Activated CD4-positive, alpha-beta T cell treated with anti-CD3 and anti-CD28 coated beads, Interleukin-2, amount 50 U/mL, for 16 hours (primary cell): ENCODE data around the gene TRPV6.
A peak's percentile ranks its signal among the peaks of the same experiment; 100 is the strongest.

ENCODE experiments used
- DNase-seq: peaks from one replicate; pipeline ENCODE4 v3.0.0-alpha.2; 2020

TRPV6 gene

DNA sequence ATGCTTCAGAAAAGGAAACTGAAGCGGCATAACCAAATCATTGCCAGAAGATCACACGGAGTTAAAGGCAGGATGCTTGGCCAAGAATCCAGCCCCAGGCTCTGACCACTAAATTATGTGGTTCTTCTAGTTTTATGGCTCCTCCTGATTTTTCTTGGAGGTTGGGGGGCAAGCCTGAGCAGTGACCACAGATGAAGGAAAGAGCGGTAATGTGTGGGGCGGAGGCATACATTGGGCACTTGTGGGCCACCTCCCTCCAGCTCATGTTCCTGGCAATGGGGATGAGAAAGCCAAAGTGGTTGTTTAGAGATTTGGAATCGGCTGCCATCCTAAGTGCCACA lies 3.2 kb downstream of the TRPV6 start:
- no peak for DNase-seq

DNA sequence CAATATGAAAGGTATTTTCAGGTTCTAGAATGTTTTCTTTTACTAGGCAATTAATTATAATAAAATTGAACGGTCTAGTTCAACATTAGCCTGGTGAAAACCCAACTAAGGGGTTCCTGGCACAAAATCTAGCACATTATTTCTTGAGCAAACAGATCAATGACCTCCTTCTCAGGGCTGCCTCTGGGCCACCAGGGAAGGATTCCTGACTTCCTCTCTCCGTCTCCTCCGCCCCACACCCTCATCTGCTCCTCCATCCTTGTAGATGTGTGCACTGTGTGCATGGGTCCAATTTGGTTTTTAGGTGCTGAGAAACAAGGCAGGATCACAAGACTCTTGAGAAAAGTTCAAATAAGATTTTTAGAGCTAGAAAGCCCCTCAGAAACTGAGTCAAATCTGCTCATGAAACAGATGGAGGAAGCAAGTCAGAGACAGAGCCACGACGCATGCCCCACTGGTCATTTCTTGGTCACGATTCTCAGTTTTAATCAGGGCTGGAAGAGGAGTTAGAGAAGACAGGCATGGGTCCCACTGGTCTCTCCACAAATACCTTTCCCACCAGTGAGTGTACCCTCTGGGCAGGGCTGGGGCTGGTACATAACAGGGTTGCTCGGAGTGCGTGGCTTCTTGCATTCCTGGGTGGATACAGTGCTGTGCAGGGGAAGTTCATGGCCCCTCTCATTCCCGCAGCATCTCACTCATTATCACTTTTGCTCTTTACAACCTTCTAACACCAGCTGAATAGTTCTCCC lies 3.8 kb downstream of the TRPV6 start:
- DNase-seq: no peak

DNA sequence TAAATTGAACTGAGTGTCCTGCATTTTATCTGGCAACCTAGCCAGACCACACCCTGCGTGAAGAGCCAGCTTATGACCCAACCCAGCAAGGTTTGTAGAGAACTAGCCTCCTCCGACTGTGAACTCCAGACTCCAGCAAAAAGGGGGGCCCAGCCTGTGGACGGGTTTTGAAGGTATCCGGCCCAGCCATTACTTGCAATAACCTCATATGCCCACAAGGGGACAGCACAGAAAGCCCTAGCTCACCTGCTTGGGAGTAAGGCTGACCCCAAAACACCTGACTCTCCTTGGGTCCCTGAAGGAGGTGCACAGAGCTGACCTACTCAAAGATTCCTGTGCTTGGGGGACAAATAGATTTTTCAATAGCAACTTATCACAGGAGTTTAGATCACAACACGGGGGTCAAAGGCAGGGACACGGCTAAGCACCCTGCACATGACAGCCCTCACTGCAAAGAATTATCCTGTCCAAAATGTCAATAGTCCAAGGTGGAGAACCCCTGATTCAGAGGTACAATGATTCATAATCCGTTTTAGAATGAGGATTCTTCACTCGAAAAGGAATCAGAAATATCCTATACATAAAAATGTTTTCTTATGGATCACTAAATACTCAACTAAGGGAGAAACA lies 4.6 kb downstream of the TRPV6 start:
- peak; percentile 48 for DNase-seq

DNA sequence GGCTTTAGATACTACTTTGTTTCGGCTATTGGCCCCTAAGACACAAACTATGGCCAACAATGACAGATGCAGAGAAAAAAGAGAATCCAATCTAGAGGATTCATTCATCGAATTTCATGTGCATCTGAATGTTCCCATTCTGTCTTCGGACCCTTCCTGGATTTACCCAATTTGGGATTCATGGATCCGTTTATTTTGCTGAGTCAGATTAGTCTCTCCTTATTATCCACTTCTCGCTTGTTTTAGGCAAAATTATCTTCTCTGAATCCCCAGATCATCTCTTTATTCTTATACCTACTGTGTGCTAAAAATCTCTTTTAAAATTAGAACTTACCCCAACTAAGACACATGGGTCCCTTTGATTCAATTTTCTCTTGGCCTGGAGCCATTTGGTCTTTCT lies 6.5 kb downstream of the TRPV6 start:
- DNase-seq: no peak

DNA sequence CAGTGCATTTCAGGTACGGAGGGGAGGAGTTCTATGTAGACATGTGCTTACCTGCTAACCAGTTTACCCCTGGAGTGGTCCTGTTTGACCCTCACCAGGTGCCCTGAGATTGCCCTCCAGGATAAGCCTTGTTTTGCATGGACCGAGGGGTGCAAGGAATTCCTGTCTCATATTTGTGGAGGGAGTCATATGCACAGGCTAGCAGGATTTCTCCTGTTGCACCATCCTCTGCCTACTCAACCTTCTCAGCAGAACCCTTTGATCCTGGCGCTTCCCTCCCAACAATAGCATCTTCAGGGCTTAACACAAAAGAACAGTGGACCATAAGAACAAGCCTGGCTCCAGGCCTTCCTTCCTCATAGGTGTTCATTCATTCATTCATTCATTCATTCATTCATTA lies 7.2 kb downstream of the TRPV6 start:
- DNase-seq: no peak

DNA sequence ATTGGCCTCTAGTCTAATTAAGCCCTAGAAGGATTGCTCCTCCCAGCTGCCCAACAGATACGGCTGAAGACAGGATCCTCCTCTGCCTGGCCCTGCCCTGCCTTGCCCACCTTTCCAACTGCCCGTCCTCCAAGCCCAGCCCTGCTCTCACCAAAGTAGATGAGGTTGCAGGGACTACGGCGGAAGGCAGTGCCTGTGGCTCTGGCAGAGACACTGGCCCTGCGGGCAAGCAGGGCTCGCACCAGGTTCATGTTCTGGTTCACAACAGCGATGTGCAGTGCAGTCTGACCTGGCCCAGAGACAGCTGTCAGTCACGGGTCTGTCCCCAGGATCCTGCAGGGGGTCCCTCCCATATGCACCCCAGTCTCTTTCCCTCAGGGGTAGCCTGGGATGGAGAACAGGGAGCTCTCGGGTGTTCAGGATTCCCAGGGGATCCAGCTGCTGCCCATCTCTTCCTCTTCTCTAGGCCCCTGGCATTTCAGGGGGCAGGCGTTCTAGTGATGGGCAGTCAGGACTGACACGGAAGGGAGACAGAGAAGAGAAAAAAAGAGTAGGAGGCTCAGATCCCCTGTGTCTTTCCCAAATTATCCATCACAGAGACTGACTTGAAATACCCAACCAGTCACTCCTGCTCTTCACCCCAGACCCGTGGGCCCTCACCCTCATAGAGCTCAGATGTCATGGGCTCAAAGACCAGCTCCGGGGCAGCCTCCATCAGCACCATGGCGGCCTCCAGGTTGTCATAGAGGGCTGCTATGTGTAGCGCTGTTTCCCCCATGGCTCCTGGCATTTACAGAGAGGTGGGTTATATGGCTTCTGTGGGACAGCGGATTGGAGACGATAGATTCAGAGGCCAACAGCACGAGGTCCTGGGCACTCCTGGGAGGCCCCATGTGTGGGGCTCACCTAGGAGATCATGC lies 8.3 kb downstream of the TRPV6 start:
- DNase-seq: no peak

DNA sequence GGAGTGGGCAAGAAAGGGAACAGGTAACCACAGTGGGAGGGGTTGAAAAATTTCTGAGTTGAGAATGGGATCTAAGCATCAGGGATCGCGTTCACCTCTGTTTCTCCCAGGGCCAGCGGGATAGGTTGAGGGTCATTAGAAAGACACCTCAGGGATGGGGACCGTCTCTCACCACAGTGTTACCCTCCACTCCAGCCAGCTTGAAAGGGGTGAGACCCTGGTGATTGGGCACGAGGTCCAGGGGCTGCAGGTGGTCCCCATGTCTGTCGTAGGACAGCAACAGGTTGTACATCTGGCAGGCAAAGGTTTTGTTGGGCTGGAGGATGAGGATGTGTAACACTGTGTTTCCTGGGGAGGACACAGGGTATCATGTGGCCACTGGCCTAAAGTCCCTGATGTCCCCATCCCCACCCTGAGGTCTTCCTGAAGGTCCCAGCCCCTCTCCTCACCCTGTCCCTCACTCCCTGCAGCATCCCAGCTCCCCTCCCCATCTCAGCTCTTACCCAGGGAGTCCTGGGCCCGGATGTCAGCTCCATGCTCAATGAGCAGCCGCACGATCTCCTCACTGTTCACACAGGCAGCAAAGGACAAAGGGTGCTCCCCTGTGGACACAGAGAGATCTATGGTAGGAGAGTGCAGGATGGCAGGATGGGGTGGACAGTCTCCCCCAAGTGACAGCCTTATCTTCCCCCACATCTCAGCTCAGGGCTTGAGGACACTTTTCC lies 9.1 kb downstream of the TRPV6 start:
- no peak for DNase-seq

DNA sequence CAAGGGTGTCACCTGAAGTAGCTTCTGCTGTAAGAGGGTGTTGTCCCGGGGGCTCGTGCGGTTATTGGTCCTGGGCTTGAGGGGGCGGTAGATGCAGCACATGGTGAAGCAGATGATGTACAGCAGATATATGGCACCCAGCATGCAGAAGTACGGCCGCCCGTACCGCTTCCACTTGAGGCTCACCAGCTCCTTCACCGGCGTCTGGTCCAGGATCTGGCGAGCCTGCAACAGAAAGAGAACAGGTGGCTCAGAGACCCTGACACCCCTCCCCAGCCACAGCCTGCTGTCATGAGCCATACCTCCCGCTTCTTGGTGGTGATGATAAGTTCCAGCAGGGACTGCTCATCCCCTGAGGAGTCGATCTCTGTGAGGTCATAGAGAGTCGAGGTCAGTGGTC lies 10.1 kb downstream of the TRPV6 start:
- no peak for DNase-seq

DNA sequence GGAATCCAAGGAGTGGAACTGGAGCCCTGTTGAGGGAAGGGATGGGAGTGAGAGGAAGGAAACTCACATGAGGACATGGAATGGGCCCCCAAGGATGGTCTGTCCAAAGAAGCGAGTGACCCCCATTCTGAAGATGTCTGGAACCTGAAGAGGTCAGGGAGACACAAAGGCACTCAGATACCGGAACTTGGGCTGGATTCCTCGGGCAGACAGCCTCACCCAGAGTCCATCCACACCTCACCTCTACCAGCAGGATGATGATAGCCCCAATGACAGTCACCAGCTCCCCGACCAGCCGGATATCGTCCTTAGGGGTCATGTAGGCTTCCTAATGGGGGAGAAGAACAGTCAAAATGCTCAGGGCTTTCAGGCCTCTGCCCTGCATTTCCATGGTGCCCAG lies 10.7 kb downstream of the TRPV6 start:
- no peak for DNase-seq

DNA sequence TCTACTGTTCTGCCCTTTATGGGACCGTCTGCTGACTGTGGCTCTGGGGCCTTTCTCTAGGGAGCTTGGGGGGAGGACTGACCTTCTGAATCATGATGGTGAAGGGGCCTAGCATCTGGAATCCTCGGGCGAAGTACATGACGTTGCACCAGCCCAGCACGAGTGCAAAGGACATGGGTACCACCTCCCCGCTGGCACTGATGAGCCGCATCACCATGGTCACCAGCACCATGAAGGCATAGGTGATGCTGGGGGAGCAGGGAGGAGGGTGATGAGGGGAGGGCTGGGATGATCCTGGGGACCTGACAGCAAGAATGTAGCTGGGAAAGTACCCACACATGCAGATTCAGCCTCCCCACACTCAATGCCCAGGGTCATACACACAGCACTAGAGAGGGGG lies 11.1 kb downstream of the TRPV6 start:
- no peak for DNase-seq

DNA sequence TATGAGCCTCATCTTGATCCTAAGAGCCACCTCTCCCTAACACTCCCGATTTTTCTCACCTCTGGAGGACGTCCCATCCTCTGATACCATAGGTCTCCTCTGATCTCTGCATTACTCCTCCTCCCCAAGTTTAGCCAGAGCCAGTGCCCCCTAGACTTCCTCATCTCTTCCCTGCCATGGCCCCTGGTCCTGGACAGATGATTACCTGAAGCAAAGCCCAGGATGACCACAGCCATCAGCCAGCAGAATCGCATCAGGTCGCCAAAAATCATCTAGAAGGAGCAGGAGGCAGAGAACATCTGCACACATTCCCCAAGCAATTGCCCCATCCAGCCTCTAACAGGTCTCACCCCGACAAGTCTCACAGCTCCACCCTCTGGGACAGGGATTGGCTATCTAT lies 11.7 kb downstream of the TRPV6 start:
- DNase-seq: no peak

DNA sequence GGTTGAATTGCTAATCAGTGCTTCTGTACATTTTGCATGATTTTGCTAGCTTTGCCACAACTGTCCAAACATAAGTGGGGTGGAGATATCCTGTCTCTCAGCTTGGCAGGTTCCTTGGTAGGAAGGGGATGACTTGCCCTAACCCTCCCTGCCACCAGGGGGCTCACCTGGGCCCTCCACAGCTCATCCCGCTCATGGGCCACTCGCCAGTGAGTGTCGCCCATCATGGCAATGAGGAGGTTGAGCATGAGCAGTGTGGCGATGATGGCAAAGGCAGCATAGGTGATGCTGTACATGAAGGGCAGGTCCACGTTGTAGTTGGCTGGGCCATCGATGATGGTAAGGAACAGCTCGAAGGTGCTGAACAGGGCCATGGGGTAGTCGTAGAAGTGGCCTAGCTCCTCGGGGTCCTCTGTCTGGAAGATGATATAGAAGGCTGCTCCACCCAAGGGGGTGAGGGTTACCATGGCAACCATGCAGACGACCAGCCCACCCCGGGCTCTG lies 12.2 kb downstream of the TRPV6 start:
- peak; percentile 44 for DNase-seq

DNA sequence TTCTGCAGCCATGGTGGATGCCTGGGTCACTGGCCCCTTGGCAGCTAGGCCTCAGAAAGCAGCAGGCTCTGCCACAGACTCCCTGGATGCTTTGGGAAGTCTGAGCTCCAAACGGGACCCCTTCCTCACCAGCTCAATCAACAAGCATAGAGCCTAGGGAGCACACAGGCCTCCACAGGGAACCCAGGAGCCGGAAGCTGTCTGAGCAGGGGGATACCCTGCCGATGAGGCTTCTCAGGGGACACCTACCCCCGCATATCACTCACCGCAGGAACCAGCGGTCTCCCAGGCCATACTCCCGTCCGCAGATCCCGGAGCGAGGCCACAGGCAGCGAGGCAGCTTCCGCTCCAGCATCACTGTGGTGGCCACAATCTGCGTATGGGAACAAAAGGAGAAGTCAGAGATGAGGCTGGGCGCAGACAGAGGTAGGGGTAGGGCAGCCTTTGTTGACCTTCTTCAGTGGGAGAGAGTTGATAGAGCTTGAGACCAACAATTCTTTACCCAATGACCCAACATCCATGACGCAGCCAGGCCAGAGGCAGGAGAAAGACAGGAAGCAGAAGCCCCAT lies 13.4 kb downstream of the TRPV6 start:
- DNase-seq: no peak

DNA sequence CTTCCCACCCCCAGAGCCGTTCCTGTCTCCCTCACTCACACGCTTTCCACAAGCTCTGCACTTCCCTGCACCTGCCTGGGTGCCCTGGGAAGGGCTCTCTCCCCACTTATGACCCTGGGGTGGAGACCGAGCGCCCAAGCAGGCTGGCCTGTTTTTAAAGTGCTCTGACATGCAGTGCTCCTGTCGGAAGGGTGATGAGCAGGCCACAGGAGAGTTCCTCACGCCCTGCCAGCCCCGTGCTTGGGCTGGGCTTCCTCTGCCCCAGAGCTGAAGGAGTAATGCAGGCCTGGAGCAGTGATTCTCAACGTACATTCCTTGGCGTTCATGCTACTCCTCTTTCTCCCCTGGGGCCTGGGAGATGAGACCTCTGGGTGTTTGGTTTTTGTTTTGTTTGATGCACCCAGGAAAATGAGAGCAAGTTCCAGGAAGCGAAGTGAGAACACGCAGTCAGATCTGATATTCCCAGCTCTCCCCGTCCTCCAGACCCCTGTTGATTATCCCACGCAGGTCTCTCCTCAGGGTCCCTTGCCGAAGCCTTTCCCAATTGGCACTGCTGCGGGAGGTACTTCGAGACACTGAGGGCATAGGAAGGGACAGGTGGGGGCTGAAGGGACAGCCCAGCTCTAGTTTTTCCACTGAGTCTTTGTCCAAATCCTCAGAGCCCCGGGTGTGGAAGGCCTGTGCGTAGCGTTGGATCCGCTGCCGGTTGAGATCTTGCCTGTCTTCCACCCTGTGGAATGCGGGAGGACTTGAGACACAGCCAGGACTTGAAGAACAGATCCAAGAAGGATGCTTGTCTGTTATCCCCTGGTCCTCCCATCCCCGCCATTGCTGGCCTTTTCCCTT lies 14.1 kb downstream of the TRPV6 start:
- no peak for DNase-seq

DNA sequence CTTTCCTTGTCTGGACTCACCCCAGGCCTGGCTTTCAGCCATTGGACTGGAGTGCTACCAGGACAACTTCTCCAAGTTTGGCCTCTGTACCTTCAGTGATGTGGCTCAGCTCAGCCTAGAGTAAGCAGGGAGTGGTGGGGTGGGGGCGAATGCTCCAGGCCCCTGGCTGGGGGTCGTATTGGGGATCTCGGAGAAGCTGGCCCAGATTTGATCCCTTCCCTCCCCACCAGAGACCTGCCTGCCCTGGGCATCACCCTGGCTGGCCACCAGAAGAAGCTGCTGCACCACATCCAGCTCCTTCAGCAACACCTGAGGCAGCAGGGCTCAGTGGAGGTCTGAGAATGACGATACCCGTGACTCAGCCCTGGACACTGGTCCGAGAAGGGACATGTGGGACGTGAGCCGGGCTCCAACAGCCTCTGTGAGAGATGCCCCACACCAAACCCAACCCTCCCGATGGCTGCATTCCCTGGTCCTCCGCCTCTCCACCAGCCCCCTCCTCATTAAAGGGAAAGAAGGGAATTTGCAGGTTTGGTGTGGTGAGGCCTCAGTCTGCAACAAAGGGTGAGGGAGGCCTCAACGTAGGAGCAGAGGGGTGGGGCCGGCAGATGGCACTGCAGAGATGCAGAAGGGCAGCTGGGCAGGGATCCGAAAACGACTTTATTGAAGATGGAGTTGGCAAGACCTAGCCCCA lies 14.8 kb downstream of the TRPV6 start:
- no peak for DNase-seq

DNA sequence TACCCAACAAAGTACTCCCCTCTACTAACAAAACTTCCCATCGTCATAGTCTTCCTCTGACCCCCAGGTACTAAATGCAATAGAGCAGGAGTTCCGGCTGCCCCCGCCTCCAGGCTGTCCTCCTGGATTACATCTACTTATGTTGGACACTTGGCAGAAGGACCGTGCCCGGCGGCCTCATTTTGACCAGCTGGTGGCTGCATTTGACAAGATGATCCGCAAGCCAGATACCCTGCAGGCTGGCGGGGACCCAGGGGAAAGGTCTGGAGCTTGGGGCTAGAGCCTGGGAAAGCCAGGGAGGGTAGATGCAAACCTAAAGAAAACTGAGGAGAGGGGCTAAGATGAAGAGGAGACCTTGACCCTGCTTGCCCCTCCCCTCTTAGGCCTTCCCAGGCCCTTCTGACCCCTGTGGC lies 15.4 kb downstream of the TRPV6 start:
- no peak for DNase-seq

DNA sequence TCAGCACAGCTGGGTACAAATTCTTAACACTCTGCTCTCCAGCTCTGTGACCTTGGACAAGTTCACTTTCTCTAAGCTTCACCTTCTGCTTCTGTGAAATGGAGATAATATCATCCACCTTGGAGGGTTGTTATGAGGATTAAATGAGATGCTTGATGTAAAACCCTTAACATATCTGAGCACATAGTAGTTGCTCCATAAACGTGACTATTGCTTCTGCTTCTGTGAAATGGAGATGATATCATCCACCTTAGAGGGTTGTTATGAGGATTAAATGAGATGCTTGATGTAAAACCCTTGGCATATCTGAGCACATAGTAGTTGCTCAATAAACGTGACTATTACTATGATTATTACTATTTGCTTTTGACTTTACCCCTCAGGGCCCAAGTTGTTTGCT lies 16.1 kb downstream of the TRPV6 start:
- DNase-seq: no peak

DNA sequence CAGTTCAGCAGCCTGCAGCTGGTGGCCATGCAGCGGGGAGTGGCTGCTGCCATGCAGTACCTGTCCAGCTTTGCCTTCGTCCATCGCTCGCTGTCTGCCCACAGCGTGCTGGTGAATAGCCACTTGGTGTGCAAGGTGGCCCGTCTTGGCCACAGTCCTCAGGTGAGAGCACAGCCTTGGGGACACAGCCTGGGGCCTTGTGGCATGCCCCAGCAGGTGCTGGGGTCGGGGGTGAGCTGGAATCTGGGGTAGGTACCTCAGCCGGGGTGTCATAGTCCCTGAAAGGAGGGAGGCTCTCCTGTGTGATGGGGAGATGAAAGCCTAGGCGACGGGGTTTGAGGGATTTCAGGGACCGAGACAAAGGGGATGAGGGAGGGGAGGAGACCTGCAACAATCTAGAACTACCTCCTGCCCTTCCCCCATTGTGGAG lies 16.5 kb downstream of the TRPV6 start:
- DNase-seq: no peak

DNA sequence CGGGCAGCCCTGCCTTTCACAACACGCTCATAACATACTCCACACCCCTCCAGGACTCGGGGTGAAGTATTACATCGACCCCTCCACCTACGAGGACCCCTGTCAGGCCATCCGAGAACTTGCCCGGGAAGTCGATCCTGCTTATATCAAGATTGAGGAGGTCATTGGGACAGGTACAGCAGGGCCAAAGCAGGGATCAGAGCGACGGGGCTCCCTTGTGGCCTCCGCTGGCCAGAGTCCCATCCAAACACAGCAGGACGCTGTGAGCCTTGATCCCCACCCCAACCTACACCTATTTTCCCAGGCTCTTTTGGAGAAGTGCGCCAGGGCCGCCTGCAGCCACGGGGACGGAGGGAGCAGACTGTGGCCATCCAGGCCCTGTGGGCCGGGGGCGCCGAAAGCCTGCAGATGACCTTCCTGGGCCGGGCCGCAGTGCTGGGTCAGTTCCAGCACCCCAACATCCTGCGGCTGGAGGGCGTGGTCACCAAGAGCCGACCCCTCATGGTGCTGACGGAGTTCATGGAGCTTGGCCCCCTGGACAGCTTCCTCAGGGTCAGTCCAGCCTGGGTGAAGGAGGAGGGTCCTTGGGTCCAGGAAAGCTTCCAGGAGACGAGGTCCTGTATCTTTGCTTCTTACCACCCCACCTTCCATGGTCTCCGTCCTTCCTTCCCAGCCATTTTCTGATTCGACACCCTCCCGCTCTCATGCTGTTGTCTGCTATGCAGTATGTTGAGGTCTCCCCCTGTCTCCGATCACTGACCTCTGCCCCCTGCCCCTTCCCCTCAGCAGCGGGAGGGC lies 17.2 kb downstream of the TRPV6 start:
- no peak for DNase-seq
